Parathyroid adenoma (tissue), 2 donors: Measurements from ENCODE around the gene CCL11.

Experiments
- H2AFZ ChIP-seq: fragments of 300-600 bp; sonication (generic); one replicate; pipeline ENCODE4 v1.7.0; 2017; ENCODE audit warnings: antibody characterized with exemption, mild to moderate bottlenecking
- H3K27ac ChIP-seq: fragments of 300-600 bp; sonication (generic); one replicate; pipeline ENCODE4 v1.7.0; 2017
- H3K27me3 ChIP-seq: fragments of 300-600 bp; sonication (generic); one replicate; pipeline ENCODE4 v1.7.0; 2017; ENCODE audit warnings: low read length; ENCODE audit not compliant: control insufficient read depth, insufficient read depth
- H3K36me3 ChIP-seq: fragments of 300-600 bp; sonication (generic); one replicate; pipeline ENCODE4 v1.7.0; 2017; ENCODE audit warnings: low read length; ENCODE audit not compliant: control insufficient read depth, insufficient read depth
- H3K4me1 ChIP-seq: fragments of 300-600 bp; sonication (generic); one replicate; pipeline ENCODE4 v1.7.0; 2017; ENCODE audit warnings: control low read depth
- H3K4me2 ChIP-seq: fragments of 300-600 bp; sonication (generic); one replicate; pipeline ENCODE4 v1.7.0; 2017; ENCODE audit warnings: low read length
- H3K4me3 ChIP-seq: fragments of 300-600 bp; sonication (generic); one replicate; pipeline ENCODE4 v1.7.0; 2017; ENCODE audit warnings: low read depth, low read length
- H3K79me2 ChIP-seq: fragments of 300-600 bp; sonication (generic); one replicate; pipeline ENCODE4 v1.7.0; 2017; ENCODE audit warnings: control low read depth
- H3K9ac ChIP-seq: fragments of 300-600 bp; sonication (generic); one replicate; pipeline ENCODE4 v1.7.0; 2017; ENCODE audit warnings: mild to moderate bottlenecking
- H3K9me3 ChIP-seq: fragments of 300-600 bp; sonication (generic); one replicate; pipeline ENCODE4 v1.7.0; 2017; ENCODE audit warnings: low read length; ENCODE audit not compliant: control insufficient read depth
- CTCF ChIP-seq: fragments of 300-600 bp; sonication (generic); IDR thresholded peaks from one replicate; pipeline ENCODE4 v1.7.0; 2017; ENCODE audit warnings: antibody characterized with exemption, mild to moderate bottlenecking
- donor health status: primary hyperparathyroidism.

Gene CCL11

GRCh38 chr17:34260861-34261260 lies 24.7 kb upstream of the CCL11 start:
- no peak for TF ChIP-seq CTCF
- H3K27ac ChIP-seq, result no peak overlapping the region
- no peaks in the 10 kb centered on the region for H3K36me3 ChIP-seq
- H3K4me1 ChIP-seq, result no peaks in the 10 kb centered on the region
- H3K4me3 ChIP-seq, result no peak overlapping the region
- no peak overlapping the region for H3K9ac ChIP-seq
- H2AFZ ChIP-seq, result no peak overlapping the region
- H3K27me3 ChIP-seq, result no peaks in the 10 kb centered on the region
- no peaks in the 10 kb centered on the region for H3K9me3 ChIP-seq
- H3K79me2 ChIP-seq, result no peaks in the 10 kb centered on the region
- H3K4me2 ChIP-seq, result no peak overlapping the region

- no peak overlapping the region for H3K9ac ChIP-seq
- H3K36me3 ChIP-seq, result no peaks in the 10 kb centered on the region
- no peak overlapping the region for H3K4me3 ChIP-seq
- no peak overlapping the region for H2AFZ ChIP-seq
- no peak for TF ChIP-seq CTCF
- no peaks in the 10 kb centered on the region for H3K27me3 ChIP-seq
- H3K4me2 ChIP-seq, result no peak overlapping the region
- no peaks in the 10 kb centered on the region for H3K9me3 ChIP-seq
- no peaks in the 10 kb centered on the region for H3K79me2 ChIP-seq
- no peaks in the 10 kb centered on the region for H3K4me1 ChIP-seq
- no peak overlapping the region for H3K27ac ChIP-seq
Observed at GRCh38 chr17:34261568-34262337, 23.8 kb upstream of the CCL11 start.

GRCh38 chr17:34265711-34266110 lies 19.8 kb upstream of the CCL11 start:
- no peak overlapping the region for H3K27ac ChIP-seq
- no peak overlapping the region for H3K4me2 ChIP-seq
- no peak for TF ChIP-seq CTCF
- no peaks in the 10 kb centered on the region for H3K79me2 ChIP-seq
- no peak overlapping the region for H3K9ac ChIP-seq
- no peaks in the 10 kb centered on the region for H3K9me3 ChIP-seq
- no peak overlapping the region for H3K4me3 ChIP-seq
- no peaks in the 10 kb centered on the region for H3K36me3 ChIP-seq
- no peaks in the 10 kb centered on the region for H3K27me3 ChIP-seq
- H3K4me1 ChIP-seq, result no peaks in the 10 kb centered on the region
- H2AFZ ChIP-seq, result no peak overlapping the region

- Histone ChIP-seq H3K4me3 (no peak within 1 kb of the TSS), H2AFZ (no peak within 1 kb of the TSS), H3K27me3 (no peaks in the 10 kb centered on the region), H3K27ac (no peak within 1 kb of the TSS), H3K36me3 (no peaks in the 10 kb centered on the region), H3K9me3 (no peaks in the 10 kb centered on the region), H3K9ac (no peak within 1 kb of the TSS), H3K4me1 (no peaks in the 10 kb centered on the region), H3K4me2 (no peak within 1 kb of the TSS), H3K79me2 (no peaks in the 10 kb centered on the region)
- no peak for TF ChIP-seq CTCF
Observed at GRCh38 chr17:34269969-34270368, 15.6 kb upstream of the CCL11 start, which contains the start of gene CCL7. Gene CCL7, plus strand, starts transcription at chr17:34270221. Its CDS starts 70 bp downstream, at chr17:34270291.

- TF ChIP-seq CTCF, result no peak
- H2AFZ ChIP-seq, result no peak overlapping the region
Observed at GRCh38 chr17:34275881-34276280, 9.7 kb upstream of the CCL11 start.

More at GRCh38 chr17:34275881-34276280, 9.7 kb upstream of the CCL11 start:
- Histone ChIP-seq H3K27ac (no peak overlapping the region), H3K36me3 (no peaks in the 10 kb centered on the region), H3K9ac (no peak overlapping the region), H3K4me3 (no peak overlapping the region), H3K4me2 (no peak overlapping the region), H3K9me3 (no peaks in the 10 kb centered on the region), H3K79me2 (no peaks in the 10 kb centered on the region), H3K27me3 (no peaks in the 10 kb centered on the region), H3K4me1 (no peaks in the 10 kb centered on the region)
